PFSK-1 (cell line): ENCODE data around the gene DCT.

ENCODE experiments used
- POLR2AphosphoS5 ChIP-seq: IDR thresholded peaks from 2 replicates; pipeline ENCODE4 v1.6.1; 2012; ENCODE audit warnings: low read depth, mild to moderate bottlenecking, control low read depth, low read length, moderate library complexity
- REST ChIP-seq, 2 experiments: IDR thresholded peaks; 2 replicates each; pipeline versions ENCODE4 v1.6.1 to v1.8.0; 2011 to 2012; ENCODE audit warnings: low read depth in 2 of 2, low read length in 2 of 2, control low read depth in 1 of 2, inconsistent platforms in 1 of 2, mild to moderate bottlenecking in 1 of 2, moderate library complexity in 1 of 2; ENCODE audit not compliant: insufficient read depth in 1 of 2

- TF ChIP-seq POLR2AphosphoS5, result no peak
- no peak for TF ChIP-seq REST (IDR thresholded peaks at IDR 0.05; ENCODE audit: insufficient read depth in 1 of 2, low read depth in 2 of 2, low read length in 2 of 2)
Observed at GRCh38 chr13:94520001-94520400, 40.5 kb upstream of the DCT start.
